ENCODE data around the gene NENF.

Gene NENF

DNA sequence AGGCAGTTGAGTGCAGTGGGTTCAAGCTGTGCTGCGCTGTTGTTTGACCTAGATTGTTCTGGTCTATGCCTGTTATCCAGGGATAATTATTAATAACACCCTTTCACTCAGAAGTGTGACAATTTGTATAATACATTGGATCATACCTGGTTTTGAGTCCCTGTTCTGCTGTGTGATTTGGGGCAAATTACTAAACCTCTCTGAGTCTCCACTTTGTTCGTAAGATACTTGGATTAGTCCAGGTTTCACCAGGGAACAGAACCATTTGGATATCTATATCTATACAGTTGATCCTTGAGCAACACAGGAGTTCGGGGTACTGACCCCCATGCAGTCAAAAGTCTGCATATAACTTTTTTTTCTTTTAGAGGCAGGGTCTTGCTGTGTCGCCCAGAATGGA, 2.3 kb downstream of the NENF start:
- Histone ChIP-seq H3K27me3 (ENCODE audit: control insufficient read depth, insufficient read depth, low read length) (no peaks in the 10 kb centered on the region), H3K9ac (ENCODE audit: low read length) (no peak overlapping the region), H3K4me1 (ENCODE audit: control insufficient read depth, insufficient read depth, low read length) (peaks cover 14% of the 10 kb centered on the region), H3K36me3 (ENCODE audit: control insufficient read depth, insufficient read depth, low read length) (no peaks in the 10 kb centered on the region), H3K4me3 (ENCODE audit: low read length) (no peak overlapping the region), H3K9me3 (ENCODE audit: control insufficient read depth, low read length) (no peaks in the 10 kb centered on the region)

DNA sequence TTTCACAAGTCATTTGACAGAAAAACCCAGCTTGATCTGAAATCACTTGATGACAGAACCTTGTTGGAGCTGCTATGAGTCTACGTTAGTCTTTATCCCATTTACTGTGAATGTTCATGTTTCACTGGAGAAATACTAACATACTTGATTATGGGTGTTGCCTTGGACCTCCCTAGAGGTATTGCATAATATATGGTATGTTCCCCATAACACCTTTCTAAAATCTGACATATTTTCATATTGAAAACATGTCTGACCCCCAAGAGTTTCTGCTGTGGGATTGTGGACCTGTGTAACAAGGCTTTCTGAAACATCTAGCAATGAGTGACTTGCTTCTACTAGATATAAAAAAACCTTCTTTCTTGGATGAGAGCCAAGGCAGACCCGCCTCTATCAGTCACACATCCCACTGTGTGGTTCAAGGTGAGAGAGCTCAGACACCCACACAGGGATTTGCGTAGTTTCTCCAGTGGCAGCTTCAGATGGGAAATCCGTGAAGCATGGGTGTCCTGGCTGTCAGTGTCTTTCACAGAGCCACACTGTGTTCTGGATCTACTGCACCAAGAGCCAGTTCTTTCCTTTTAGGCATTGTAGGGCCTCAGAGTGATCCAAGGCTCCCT, 4.6 kb downstream of the NENF start:
- no peak overlapping the region for H3K9ac ChIP-seq (ENCODE audit: low read length)
- no peaks in the 10 kb centered on the region for H3K9me3 ChIP-seq (ENCODE audit: control insufficient read depth, low read length)
- H3K27me3 ChIP-seq (ENCODE audit: control insufficient read depth, insufficient read depth, low read length), result no peaks in the 10 kb centered on the region
- no peaks in the 10 kb centered on the region for H3K36me3 ChIP-seq (ENCODE audit: control insufficient read depth, insufficient read depth, low read length)
- peaks cover 3% of the 10 kb centered on the region for H3K4me1 ChIP-seq (ENCODE audit: control insufficient read depth, insufficient read depth, low read length)
- H3K4me3 ChIP-seq (ENCODE audit: low read length), result no peak overlapping the region

DNA sequence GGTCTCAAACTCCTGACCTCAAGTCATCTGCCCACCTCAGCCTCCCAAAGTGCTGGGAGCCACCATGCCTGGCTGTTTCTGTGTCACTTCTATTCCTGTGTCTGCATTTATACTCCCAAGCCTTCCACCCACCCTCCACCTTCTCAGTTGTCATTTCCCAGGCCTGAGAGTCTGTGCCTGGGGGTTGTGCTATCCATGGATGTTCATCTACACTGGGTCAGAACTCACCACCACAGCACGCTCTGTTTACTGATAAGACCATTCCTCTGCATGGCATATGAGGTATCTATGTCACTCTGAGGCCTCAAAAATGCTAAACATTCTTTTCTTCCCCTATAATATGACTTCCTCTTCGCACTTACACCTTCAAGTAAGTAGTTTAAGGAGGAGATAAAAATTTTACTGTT, 6.1 kb downstream of the NENF start:
- no peak overlapping the region for H3K4me3 ChIP-seq (ENCODE audit: low read length)
- no peaks in the 10 kb centered on the region for H3K4me1 ChIP-seq (ENCODE audit: control insufficient read depth, insufficient read depth, low read length)
- no peaks in the 10 kb centered on the region for H3K27me3 ChIP-seq (ENCODE audit: control insufficient read depth, insufficient read depth, low read length)
- no peak overlapping the region for H3K9ac ChIP-seq (ENCODE audit: low read length)
- H3K9me3 ChIP-seq (ENCODE audit: control insufficient read depth, low read length), result no peaks in the 10 kb centered on the region
- H3K36me3 ChIP-seq (ENCODE audit: control insufficient read depth, insufficient read depth, low read length), result no peaks in the 10 kb centered on the region

DNA sequence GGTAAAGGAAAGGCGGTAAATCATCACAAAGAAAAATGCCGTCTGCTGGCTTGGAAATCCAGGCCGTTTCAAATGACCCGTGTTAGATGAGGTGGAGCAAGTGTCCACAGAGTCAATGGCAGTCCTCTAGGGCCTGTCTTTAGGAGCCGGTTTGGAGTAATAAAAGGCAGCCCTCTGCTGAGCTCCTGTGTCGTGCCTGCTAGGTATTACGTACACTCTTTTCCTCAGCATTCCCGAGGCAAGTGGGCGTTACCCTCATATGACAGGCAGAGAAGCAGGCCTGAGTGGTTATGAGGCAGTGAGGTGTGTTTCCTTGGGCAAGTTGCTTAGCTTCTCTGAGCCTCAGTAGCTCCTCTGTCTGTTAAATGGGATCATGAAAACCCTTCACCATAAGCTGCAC, 7.7 kb downstream of the NENF start:
- H3K4me3 ChIP-seq (ENCODE audit: low read length), result no peak overlapping the region
- H3K9ac ChIP-seq (ENCODE audit: low read length), result no peak overlapping the region
- H3K27me3 ChIP-seq (ENCODE audit: control insufficient read depth, insufficient read depth, low read length), result no peaks in the 10 kb centered on the region
- no peaks in the 10 kb centered on the region for H3K4me1 ChIP-seq (ENCODE audit: control insufficient read depth, insufficient read depth, low read length)
- no peaks in the 10 kb centered on the region for H3K9me3 ChIP-seq (ENCODE audit: control insufficient read depth, low read length)
- H3K36me3 ChIP-seq (ENCODE audit: control insufficient read depth, insufficient read depth, low read length), result no peaks in the 10 kb centered on the region

DNA sequence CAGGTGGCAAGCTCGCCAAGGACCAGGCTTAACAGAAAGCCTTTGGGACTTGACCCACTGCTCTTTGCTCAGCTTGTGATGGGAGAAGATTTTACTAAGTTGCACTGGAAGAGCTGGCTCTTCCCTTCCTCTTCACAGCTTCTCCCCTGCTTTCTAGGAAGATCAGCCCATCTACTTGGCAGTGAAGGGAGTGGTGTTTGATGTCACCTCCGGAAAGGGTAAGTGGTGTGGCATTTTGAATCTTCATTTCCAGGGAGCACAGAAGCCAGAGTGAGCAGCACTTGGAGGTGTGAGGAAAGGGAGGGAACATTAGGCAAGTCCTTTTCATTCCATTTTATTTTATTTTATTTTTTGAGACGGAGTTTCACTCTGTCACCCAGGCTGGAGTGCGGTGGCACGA, 9.7 kb downstream of the NENF start:
- H3K4me3 ChIP-seq (ENCODE audit: low read length), result no peak overlapping the region
- no peaks in the 10 kb centered on the region for H3K36me3 ChIP-seq (ENCODE audit: control insufficient read depth, insufficient read depth, low read length)
- H3K9me3 ChIP-seq (ENCODE audit: control insufficient read depth, low read length), result no peaks in the 10 kb centered on the region
- no peaks in the 10 kb centered on the region for H3K4me1 ChIP-seq (ENCODE audit: control insufficient read depth, insufficient read depth, low read length)
- no peak overlapping the region for H3K9ac ChIP-seq (ENCODE audit: low read length)
- H3K27me3 ChIP-seq (ENCODE audit: control insufficient read depth, insufficient read depth, low read length), result no peaks in the 10 kb centered on the region

DNA sequence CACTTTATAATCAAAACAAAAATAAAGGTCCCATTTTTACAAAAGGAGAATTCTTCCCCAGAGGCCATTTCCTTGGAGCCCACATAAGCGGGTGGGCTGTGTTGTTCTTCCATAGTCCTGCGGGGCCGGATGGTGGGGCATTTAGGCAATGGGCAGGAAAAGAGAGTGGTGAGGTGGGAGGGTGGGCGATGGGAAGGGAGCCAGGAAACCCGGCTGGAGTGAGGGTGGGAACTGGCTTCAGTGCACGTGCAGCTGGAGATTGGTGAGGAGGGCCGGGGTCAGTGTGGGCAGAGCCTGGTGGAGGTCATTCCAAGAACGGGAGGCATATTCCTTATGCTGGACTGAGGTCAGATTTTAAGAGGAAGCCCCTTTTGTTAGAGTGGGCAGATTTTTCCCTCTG, 13.6 kb downstream of the NENF start:
- Histone ChIP-seq H3K27me3 (ENCODE audit: control insufficient read depth, insufficient read depth, low read length) (no peaks in the 10 kb centered on the region), H3K4me3 (ENCODE audit: low read length) (no peak overlapping the region), H3K4me1 (ENCODE audit: control insufficient read depth, insufficient read depth, low read length) (no peaks in the 10 kb centered on the region), H3K9me3 (ENCODE audit: control insufficient read depth, low read length) (no peaks in the 10 kb centered on the region), H3K36me3 (ENCODE audit: control insufficient read depth, insufficient read depth, low read length) (no peaks in the 10 kb centered on the region), H3K9ac (ENCODE audit: low read length) (no peak overlapping the region)

DNA sequence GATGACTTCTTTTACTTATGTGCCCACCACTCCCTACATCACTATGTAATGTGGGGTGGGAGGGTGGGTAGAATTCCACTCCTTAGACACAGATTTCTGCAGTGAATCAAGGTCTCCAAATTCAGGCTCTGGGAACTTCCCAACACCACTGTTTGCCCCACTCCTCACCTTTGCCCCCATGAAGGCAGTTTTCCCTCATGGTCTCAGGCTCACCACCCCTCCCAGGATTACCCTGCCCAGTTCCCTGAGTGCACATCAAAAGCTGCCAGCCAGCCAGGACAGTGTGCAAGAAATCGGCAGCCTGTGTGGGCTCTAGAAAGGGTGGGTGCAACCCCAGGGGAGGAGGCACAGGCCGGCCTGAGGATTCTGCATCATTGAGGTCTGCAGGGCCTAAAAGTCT, 14.8 kb downstream of the NENF start:
- Histone ChIP-seq H3K9me3 (ENCODE audit: control insufficient read depth, low read length) (no peaks in the 10 kb centered on the region), H3K27me3 (ENCODE audit: control insufficient read depth, insufficient read depth, low read length) (no peaks in the 10 kb centered on the region), H3K4me3 (ENCODE audit: low read length) (no peak overlapping the region), H3K4me1 (ENCODE audit: control insufficient read depth, insufficient read depth, low read length) (no peaks in the 10 kb centered on the region), H3K9ac (ENCODE audit: low read length) (no peak overlapping the region), H3K36me3 (ENCODE audit: control insufficient read depth, insufficient read depth, low read length) (no peaks in the 10 kb centered on the region)

DNA sequence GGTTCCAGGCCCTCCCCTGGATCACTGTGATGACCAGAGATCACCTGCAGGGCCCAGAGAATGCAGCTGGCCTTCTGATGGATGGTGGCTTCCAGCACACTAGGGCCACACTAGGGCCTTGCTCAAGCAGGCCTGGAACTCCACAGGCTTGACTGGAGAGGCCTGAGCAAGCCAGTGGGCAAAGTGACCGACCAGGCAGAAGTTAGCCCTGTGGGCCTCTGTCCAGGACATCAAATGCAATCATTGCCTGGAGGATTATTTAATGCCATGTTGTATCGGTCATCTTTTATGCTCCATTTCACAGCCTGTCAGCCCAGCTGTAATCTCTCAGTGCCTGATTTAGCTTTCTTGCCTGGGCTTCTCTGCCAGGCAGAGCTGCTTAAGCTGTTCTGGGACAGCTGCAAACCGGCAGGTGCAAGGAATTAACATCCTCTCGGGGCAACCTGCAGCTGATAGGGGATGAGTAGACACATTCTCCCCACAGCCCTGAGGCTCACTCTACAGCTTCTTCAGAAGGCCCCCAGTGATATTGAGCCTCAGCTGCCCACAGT, 17.7 kb downstream of the NENF start:
- Histone ChIP-seq H3K4me1 (ENCODE audit: control insufficient read depth, insufficient read depth, low read length) (no peaks in the 10 kb centered on the region), H3K9ac (ENCODE audit: low read length) (no peak overlapping the region), H3K36me3 (ENCODE audit: control insufficient read depth, insufficient read depth, low read length) (no peaks in the 10 kb centered on the region), H3K9me3 (ENCODE audit: control insufficient read depth, low read length) (no peaks in the 10 kb centered on the region), H3K4me3 (ENCODE audit: low read length) (no peak overlapping the region), H3K27me3 (ENCODE audit: control insufficient read depth, insufficient read depth, low read length) (no peaks in the 10 kb centered on the region)

DNA sequence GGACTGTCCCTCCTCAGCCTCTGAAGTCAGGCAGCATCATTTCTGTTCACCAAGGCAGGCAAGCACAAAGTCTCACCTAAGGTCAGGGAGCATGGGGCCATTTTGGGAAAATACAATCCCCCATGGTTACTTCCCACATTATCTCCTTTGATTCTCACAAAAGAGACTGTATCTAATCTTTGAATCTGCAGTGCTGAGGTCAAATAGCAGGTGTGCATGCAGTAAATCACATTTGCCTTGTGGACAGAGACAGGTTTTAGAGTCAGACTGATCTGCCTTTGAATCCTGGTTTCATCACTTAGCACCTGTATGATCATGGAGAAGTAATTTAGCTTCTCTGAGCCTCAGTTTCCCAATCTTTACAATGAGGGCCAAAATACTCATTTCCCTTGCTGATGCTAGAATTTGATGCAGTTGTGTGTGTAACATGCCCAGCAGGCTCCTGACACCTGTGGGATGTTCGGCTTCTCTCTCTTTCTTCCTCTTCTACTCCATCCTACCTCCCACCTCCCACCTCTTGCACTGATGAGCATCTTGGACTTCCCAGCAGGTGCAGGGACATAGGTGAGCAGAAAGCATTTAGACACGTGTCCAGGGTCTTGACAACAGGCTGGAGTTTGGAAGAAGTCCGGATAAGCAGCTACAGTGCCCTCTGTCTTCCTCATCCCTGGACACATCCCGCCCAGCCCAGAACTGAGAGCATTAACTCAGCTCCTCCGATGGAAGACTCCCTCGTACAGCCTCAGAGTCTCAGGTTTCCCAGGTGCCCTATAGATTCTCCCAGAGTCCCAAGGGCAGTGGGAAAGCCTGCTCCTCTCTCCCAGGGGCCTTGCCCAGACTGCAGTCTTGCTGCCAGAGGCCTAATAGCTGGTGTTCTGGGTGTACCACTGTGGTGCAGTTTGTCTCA, 18.9 kb downstream of the NENF start:
- no peaks in the 10 kb centered on the region for H3K4me1 ChIP-seq (ENCODE audit: control insufficient read depth, insufficient read depth, low read length)
- no peaks in the 10 kb centered on the region for H3K27me3 ChIP-seq (ENCODE audit: control insufficient read depth, insufficient read depth, low read length)
- no peak overlapping the region for H3K9ac ChIP-seq (ENCODE audit: low read length)
- H3K4me3 ChIP-seq (ENCODE audit: low read length), result no peak overlapping the region
- H3K9me3 ChIP-seq (ENCODE audit: control insufficient read depth, low read length), result no peaks in the 10 kb centered on the region
- H3K36me3 ChIP-seq (ENCODE audit: control insufficient read depth, insufficient read depth, low read length), result no peaks in the 10 kb centered on the region

DNA sequence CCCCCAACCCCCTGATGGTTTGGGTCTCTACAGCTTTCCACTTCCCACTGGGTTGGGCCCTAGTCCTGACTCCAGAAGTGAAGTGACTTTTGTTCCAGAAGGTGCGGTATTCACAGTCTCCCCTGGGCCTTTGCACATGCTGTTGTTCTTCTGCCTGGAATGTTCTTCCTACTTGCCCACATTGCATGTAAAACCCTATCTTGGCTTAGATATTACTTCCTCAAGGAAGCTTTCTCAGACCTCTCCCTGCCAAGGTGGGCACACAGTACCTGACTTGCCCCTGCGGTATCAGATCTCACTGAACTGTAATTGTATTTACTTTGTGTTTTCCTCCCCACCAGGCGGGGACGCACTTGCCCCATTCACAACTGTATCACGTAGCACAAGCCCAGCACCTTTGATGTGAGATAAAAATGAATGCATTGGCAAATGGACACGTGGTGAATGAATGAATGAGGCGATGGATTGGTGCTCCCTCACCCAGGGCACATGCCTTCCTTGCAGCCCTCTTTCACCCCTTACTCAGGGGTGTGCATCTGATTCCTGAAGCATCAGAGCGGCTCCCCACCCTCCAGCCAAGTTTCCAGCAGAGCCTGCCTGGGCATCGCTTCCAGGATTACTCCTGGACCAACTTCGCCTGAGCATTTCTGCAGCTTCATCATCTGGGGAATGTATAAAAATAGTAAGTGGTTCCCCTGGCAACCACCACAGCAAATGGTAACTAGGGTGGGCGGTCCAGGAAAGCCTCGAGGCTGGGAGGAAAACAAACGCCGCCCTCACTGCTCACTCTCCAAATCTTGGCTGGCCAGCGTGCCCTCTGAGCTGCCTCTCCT, 19.8 kb downstream of the NENF start:
- Histone ChIP-seq H3K4me1 (ENCODE audit: control insufficient read depth, insufficient read depth, low read length) (no peaks in the 10 kb centered on the region), H3K36me3 (ENCODE audit: control insufficient read depth, insufficient read depth, low read length) (no peaks in the 10 kb centered on the region), H3K27me3 (ENCODE audit: control insufficient read depth, insufficient read depth, low read length) (no peaks in the 10 kb centered on the region), H3K4me3 (ENCODE audit: low read length) (no peak overlapping the region), H3K9ac (ENCODE audit: low read length) (no peak overlapping the region), H3K9me3 (ENCODE audit: control insufficient read depth, low read length) (no peaks in the 10 kb centered on the region)

DNA sequence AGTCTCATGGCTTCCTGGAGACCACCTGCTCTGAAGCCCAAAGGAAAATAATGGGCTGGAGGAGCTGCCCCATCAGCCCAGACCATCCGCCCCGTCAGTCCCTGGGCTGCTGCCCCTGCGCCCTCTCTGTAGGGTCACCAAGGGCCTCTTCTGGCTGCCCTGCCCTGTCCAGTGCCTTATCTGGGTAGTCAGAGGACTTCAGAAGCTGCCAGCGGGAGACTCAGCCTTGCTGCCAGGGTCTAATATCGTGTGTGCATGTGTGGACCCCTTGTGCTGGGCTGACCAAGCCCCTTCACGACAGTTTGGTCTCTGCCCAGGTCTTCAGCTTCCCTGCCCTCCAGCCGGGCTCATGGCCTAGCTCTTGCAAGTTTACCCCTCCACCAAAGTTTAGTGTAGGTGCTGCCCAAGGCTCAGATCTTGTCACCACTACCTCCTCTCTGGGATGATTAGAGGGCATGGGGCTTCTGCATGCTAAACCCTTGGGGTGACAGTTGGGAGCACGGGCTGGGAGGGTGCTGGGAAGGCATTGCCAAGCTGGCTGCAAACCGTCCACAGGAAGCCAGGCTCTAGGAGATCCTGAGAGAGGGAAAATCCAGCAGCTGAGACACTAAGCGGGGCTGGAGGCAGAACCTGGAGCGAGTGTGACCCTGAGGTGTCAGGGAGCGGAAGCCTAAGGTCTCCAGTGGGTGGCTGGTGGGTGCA, 20.6 kb downstream of the NENF start:
- Histone ChIP-seq H3K9ac (ENCODE audit: low read length) (no peak overlapping the region), H3K36me3 (ENCODE audit: control insufficient read depth, insufficient read depth, low read length) (no peaks in the 10 kb centered on the region), H3K4me1 (ENCODE audit: control insufficient read depth, insufficient read depth, low read length) (no peaks in the 10 kb centered on the region), H3K4me3 (ENCODE audit: low read length) (no peak overlapping the region), H3K9me3 (ENCODE audit: control insufficient read depth, low read length) (no peaks in the 10 kb centered on the region), H3K27me3 (ENCODE audit: control insufficient read depth, insufficient read depth, low read length) (no peaks in the 10 kb centered on the region)
